HL-60/S4 (cell line): ENCODE data around the gene NET1.

ENCODE experiments used
- in situ Hi-C: fragments of 300-500 bp; cut with MboI; formaldehyde crosslinking; loops from 2 replicates; pipeline ENCODE4 v1.14.3; 2022; ENCODE audit warnings: low sequenced_read_pairs

Gene NET1

GRCh38 chr10:5497948-5498730 is 85.8 kb downstream of the NET1 start:
- in situ Hi-C loops = no loop called here

- in situ Hi-C loops = no loop called here
These were observed 86.6 kb downstream of the NET1 start for GRCh38 chr10:5498791-5499492.

- in situ Hi-C loops = no loop called here
These were observed 87.3 kb downstream of the NET1 start, which contains the start of gene CALML5 for GRCh38 chr10:5499493-5500140. Gene CALML5 (minus strand): TSS chr10:5499570. CDS start chr10:5499438, 132 bp downstream.

- in situ Hi-C loops = no loop called here
These were observed 87.9 kb downstream of the NET1 start for GRCh38 chr10:5500162-5500670.

- in situ Hi-C loops = no loop called here
These were observed 88.6 kb downstream of the NET1 start for GRCh38 chr10:5500910-5501309.

- in situ Hi-C loops = no loop called here
These were observed 89.7 kb downstream of the NET1 start for GRCh38 chr10:5502061-5502521.

- in situ Hi-C loops = no loop called here
These were observed 90.5 kb downstream of the NET1 start for GRCh38 chr10:5502571-5503476.

- in situ Hi-C loops = no loop called here
These were observed 91.1 kb downstream of the NET1 start for GRCh38 chr10:5503477-5503835.

- in situ Hi-C loops = no loop called here
These were observed 92.1 kb downstream of the NET1 start for GRCh38 chr10:5504146-5505072.

- in situ Hi-C loops = no loop called here
These were observed 93.9 kb downstream of the NET1 start for GRCh38 chr10:5506246-5506645.

GRCh38 chr10:5506751-5507648 is 94.6 kb downstream of the NET1 start:
- in situ Hi-C loops = no loop called here

- in situ Hi-C loops = no loop called here
These were observed 95.3 kb downstream of the NET1 start for GRCh38 chr10:5507649-5508131.

GRCh38 chr10:5508161-5508604 is 95.8 kb downstream of the NET1 start:
- in situ Hi-C loops = no loop called here
